Gastrocnemius medialis (tissue), 4 donors: ENCODE data around the gene CCDC13. TPM values are rescaled to one million over a fixed set of nuclear protein-coding genes. Genes with fewer than 3 reads are reported as not detected.

Experiments used
- ATAC-seq, 2 donors: fragments of 150-250 bp; one replicate each; pipeline ENCODE4 v1.9.1; 2016
- DNase-seq, 2 donors: peaks; one replicate each; pipeline ENCODE4 v3.0.0-alpha.2; 2019
- H3K27ac ChIP-seq, 4 donors: fragments of 200-600 bp; sonication (generic); 1 replicate in 1 of 4; 2 replicates in 3 of 4; pipeline ENCODE4 v1.5.1; 2016 to 2018; ENCODE audit warnings: mild to moderate bottlenecking in 2 of 4, moderate library complexity in 1 of 4
- H3K27me3 ChIP-seq, 3 donors: fragments of 200-600 bp; sonication (generic) in 2 of 3; 1 replicate in 1 of 3; 2 replicates in 2 of 3; pipeline versions ENCODE4 v1.5.1 to v1.6.0; 2016 to 2019; ENCODE audit warnings: mild to moderate bottlenecking in 1 of 3, moderate library complexity in 1 of 3
- H3K36me3 ChIP-seq, 2 donors: fragments of 200-600 bp; sonication (generic) in 1 of 2; one replicate each; pipeline ENCODE4 v1.5.1; 2017 to 2018
- H3K4me1 ChIP-seq, 2 donors: fragments of 200-600 bp; sonication (generic) in 1 of 2; one replicate each; pipeline ENCODE4 v1.5.1; 2016 to 2017; ENCODE audit warnings: mild to moderate bottlenecking in 2 of 2
- H3K4me3 ChIP-seq, 4 donors: fragments of 200-600 bp; sonication (generic) in 3 of 4; 1 replicate in 1 of 4; 2 replicates in 3 of 4; pipeline ENCODE4 v1.5.1; 2016 to 2019; ENCODE audit warnings: mild to moderate bottlenecking in 2 of 4
- H3K9me3 ChIP-seq, 3 donors: fragments of 200-600 bp; sonication (generic) in 2 of 3; 1 replicate in 1 of 3; 2 replicates in 2 of 3; pipeline ENCODE4 v1.5.1; 2016 to 2019
- POLR2A ChIP-seq, 2 donors: fragments of 450-650 bp; IDR thresholded peaks; one replicate each; pipeline ENCODE4 v1.6.1; 2017; ENCODE audit warnings: antibody characterized with exemption in 2 of 2, mild to moderate bottlenecking in 2 of 2, moderate library complexity in 2 of 2
- in situ Hi-C, 4 donors: fragments of 200-750 bp; cut with MboI; loops; one replicate each; pipeline versions ENCODE4 v1.15.0 to v1.8.0; 2017; ENCODE audit warnings: low sequenced_read_pairs in 4 of 4
- intact Hi-C: fragments of 100-400 bp; cut with DNase I; formaldehyde crosslinking; loops from one replicate; pipeline ENCODE4 v1.15.1; 2023; ENCODE audit warnings: low total_unique reads
- total RNA-seq, 4 donors: library from RNA; depleted of rRNA; stranded (reverse); fragments of >200 nt; gene quantifications; one replicate each; pipeline versions ENCODE4 v1.1.0 to v1.2.3, GENCODE V29; 2016
- TF ChIP-seq, protein P1 (sequence below), 5 experiments: fragments of 450-650 bp in 3 of 5; fragments of 200-600 bp in 2 of 5; sonication (generic) in 2 of 5; IDR thresholded peaks in 4 of 5; conservative IDR thresholded peaks in 1 of 5; 1 replicate in 4 of 5; 2 replicates in 1 of 5; pipeline ENCODE4 v1.5.1; 2016 to 2019; ENCODE audit warnings: antibody characterized with exemption in 5 of 5, mild to moderate bottlenecking in 3 of 5, moderate library complexity in 3 of 5

CCDC13 gene
- total RNA-seq, 4 donors from 2014 or later = 0.12 to 1.5 (median 1.1) TPM

DNA sequence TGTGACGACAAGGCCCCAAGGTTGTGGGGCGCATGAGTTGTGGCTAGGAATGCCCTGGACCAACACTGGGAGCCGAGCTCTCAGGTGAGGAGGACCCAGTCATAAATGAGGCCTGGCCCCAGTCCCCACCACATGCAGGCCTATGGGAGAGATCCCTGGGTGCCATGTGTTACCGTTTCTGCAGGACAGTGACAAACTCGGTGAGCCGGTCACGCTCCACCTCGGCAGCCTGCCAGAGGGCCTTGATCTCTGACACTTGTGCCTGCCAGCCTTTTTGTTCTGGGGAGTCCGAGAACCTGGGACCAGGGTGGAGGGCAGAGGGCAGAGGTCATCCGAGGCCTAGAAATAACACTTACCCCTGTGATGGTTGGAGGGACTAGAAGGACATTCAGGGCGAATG is 42.8 kb downstream of the CCDC13 start:
- no peak for TF ChIP-seq POLR2A (IDR thresholded peaks at IDR 0.05)
- TF ChIP-seq, protein P1, sequence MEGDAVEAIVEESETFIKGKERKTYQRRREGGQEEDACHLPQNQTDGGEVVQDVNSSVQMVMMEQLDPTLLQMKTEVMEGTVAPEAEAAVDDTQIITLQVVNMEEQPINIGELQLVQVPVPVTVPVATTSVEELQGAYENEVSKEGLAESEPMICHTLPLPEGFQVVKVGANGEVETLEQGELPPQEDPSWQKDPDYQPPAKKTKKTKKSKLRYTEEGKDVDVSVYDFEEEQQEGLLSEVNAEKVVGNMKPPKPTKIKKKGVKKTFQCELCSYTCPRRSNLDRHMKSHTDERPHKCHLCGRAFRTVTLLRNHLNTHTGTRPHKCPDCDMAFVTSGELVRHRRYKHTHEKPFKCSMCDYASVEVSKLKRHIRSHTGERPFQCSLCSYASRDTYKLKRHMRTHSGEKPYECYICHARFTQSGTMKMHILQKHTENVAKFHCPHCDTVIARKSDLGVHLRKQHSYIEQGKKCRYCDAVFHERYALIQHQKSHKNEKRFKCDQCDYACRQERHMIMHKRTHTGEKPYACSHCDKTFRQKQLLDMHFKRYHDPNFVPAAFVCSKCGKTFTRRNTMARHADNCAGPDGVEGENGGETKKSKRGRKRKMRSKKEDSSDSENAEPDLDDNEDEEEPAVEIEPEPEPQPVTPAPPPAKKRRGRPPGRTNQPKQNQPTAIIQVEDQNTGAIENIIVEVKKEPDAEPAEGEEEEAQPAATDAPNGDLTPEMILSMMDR (IDR thresholded peaks at IDR 0.05 in 4 of 5, conservative IDR thresholded peaks at IDR 0.05 in 1 of 5) = no peak
- Histone ChIP-seq H3K4me3 (no peak overlapping the region), H3K36me3 (no peaks in the 10 kb centered on the region), H3K27me3 (no peaks in the 10 kb centered on the region), H3K4me1 (peaks cover 30 to 38% of the 10 kb centered on the region in 2 donors), H3K9me3 (no peaks in the 10 kb centered on the region), H3K27ac (peak overlapping the region; percentile 69 to 91 (median 82))
- intact Hi-C loops = no loop called here
- peak in 1 of 2 donors; percentile 60 for DNase-seq
- in situ Hi-C loops = loop anchor here in 1 of 4 donors (25.0 kb wide), 1 partner anchor 143 kb away; the partner anchor contains the start of genes SEC22C and SS18L2
- peak; percentile 18 to 20 for ATAC-seq

DNA sequence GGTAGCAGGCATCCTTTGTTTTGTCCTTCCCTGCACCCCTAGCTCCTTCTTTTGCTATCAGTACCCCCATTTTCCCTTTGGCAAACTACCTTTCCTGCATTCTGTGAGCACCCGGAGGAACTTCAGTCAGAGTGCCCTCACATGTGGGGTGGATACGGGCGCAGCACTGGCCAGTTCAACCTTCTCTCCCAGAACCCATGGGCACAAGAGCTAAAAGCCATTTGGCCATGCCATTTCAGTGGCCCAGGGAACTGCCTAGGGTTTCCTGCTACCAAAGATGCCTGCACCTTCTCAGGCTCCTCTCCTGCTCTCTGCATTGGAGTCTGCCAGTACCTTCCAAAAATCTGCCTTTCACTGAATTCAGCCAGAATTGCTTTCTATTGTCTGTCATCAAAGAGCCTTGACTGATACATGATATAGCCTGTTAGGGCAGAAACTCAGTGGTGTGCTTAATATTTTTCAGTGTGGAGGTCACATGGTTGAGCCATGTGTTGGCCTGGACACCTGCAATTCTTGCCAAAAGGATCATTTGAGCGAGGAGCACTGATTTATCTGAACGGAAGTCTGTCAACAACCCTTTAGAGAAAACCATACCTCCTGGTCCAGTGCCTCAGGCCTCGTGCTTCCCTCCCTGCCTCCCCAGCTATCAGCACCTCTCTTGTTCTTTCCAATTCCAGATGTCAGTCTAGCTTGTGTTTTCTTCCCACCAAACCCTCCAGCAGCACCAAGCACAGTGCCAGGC is 43.5 kb downstream of the CCDC13 start:
- DNase-seq = peak; percentile 57 to 67
- in situ Hi-C loops = loop anchor here in 1 of 4 donors (25.0 kb wide), 1 partner anchor 142 kb away; the partner anchor contains the start of genes SEC22C and SS18L2
- peak; percentile 71 to 86 for ATAC-seq
- no peaks in the 10 kb centered on the region for H3K27me3 ChIP-seq
- no peaks in the 10 kb centered on the region for H3K36me3 ChIP-seq
- H3K9me3 ChIP-seq = no peaks in the 10 kb centered on the region
- TF ChIP-seq, protein P1 (IDR thresholded peaks at IDR 0.05 in 4 of 5, conservative IDR thresholded peaks at IDR 0.05 in 1 of 5) = no peak
- no peak for TF ChIP-seq POLR2A (IDR thresholded peaks at IDR 0.05)
- H3K4me3 ChIP-seq = no peak overlapping the region
- H3K4me1 ChIP-seq = peaks cover 30 to 38% of the 10 kb centered on the region in 2 donors
- peak overlapping the region; percentile 69 to 91 (median 82) for H3K27ac ChIP-seq
- intact Hi-C loops = no loop called here

DNA sequence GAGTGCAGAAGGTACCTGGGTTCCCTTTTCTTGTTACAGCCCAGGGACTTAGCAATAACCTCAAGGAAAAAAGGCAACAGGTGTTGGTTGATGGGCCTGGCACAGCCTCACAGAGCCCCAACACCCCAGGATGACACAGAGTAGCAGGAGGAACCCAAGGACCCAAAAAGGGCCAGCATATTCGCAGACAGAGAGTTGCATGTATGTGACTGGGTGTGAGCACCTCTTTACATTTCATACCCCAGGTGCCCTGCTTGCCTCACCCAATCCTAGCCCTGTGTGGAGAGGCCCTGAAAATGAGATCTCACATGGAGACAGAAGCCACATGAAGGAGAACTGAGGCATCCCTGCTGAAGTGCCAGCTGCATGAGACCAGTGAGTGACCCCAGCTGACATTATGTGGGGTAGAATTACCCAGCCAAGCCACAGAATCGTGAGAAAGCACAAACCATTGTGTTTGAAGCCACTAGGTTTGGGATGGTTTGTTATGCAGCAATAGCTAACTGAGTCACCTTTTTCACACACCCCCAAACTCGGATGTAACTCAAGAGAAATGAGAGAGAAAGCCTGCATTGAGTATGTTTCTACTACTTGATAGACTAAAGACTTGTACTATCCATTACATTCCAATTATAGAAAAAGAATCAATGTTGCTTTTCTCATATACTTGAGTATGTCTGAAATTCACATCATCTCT is 44.2 kb downstream of the CCDC13 start:
- intact Hi-C loops = no loop called here
- DNase-seq (peak in 1 of 2 donors; percentile 17), ATAC-seq (peak in 1 of 2 donors; percentile 12)
- Histone ChIP-seq H3K36me3 (no peaks in the 10 kb centered on the region), H3K4me3 (no peak overlapping the region), H3K9me3 (no peaks in the 10 kb centered on the region), H3K4me1 (peaks cover 30 to 38% of the 10 kb centered on the region in 2 donors), H3K27me3 (no peaks in the 10 kb centered on the region), H3K27ac (peak overlapping the region; percentile 69 to 91 (median 82))
- in situ Hi-C loops = loop anchor here in 1 of 4 donors (25.0 kb wide), 1 partner anchor 142 kb away; the partner anchor contains the start of genes SEC22C and SS18L2
- no peak for TF ChIP-seq POLR2A (IDR thresholded peaks at IDR 0.05)
- TF ChIP-seq, protein P1 (IDR thresholded peaks at IDR 0.05 in 4 of 5, conservative IDR thresholded peaks at IDR 0.05 in 1 of 5) = no peak

DNA sequence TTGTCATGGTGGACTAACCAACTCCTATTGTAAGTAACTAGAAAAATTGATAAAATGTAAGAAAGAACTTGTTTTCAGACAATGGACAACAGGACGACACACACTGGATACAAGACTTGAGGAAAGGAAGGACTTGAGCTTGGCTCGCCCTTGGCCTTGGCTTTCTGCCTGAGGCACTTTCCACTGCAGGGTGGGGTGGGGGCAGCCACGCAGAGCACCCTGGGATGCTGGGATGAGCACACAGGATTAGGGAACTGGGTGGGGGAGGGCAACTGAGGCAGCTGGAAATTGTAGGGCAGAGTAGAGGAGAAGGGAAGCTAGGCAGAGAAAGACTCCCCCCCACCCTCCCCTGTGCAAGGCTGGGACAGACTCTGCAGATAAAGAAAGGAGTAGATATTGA is 45.0 kb downstream of the CCDC13 start:
- Histone ChIP-seq H3K36me3 (no peaks in the 10 kb centered on the region), H3K9me3 (no peaks in the 10 kb centered on the region), H3K27ac (peak overlapping the region; percentile 69 to 91 (median 82)), H3K27me3 (no peaks in the 10 kb centered on the region), H3K4me1 (peaks cover 30 to 42% of the 10 kb centered on the region in 2 donors), H3K4me3 (no peak overlapping the region)
- no peak for TF ChIP-seq POLR2A (IDR thresholded peaks at IDR 0.05)
- TF ChIP-seq, protein P1 (IDR thresholded peaks at IDR 0.05 in 4 of 5, conservative IDR thresholded peaks at IDR 0.05 in 1 of 5) = no peak
- intact Hi-C loops = no loop called here
- in situ Hi-C loops = loop anchor here in 1 of 4 donors (25.0 kb wide), 1 partner anchor 141 kb away; the partner anchor contains the start of genes SEC22C and SS18L2
- DNase-seq (peak in 1 of 2 donors; percentile 39), ATAC-seq (peak in 1 of 2 donors; percentile 21)
